AG04450 (cell line): ENCODE results near the gene OOSP4A. TPM values are rescaled to one million over a fixed set of nuclear protein-coding genes. Genes with fewer than 3 reads are reported as not detected.

Source experiments
- CTCF ChIA-PET: fragments of 300-600, 350-600 bp; formaldehyde crosslinking; extraction: SDS; loops from one replicate; lab custom pipeline; 2022; ENCODE audit warnings: antibody characterized with exemption, inconsistent platforms; lab: Charles Lee
- POLR2A ChIA-PET: fragments of 350-600 bp; formaldehyde crosslinking; extraction: SDS; loops from one replicate; lab custom pipeline; 2021; ENCODE audit warnings: antibody characterized with exemption, inconsistent platforms; lab: Yijun Ruan, JAX
- DNase-seq: peaks from one replicate; pipeline ENCODE4 v3.0.0-alpha.2; 2011; ENCODE audit warnings: low read depth, low spot score
- H3K27ac ChIP-seq: one replicate; pipeline ENCODE4 v1.5.1; 2012; ENCODE audit warnings: low read depth, low read length, control low read depth
- H3K27me3 ChIP-seq: one replicate; pipeline ENCODE4 v1.6.0; 2012; ENCODE audit warnings: low read length; ENCODE audit not compliant: control insufficient read depth, insufficient read depth
- H3K4me3 ChIP-seq: 2 replicates; pipeline ENCODE4 v1.5.1; 2011; ENCODE audit warnings: mild to moderate bottlenecking, low read depth, low read length, control low read depth
- H3K9me3 ChIP-seq: 2 replicates; pipeline ENCODE4 v1.5.1; 2012; ENCODE audit warnings: low read length; ENCODE audit not compliant: control insufficient read depth, insufficient read depth
- polyA plus RNA-seq: library from polyadenylated mRNA; depleted of rRNA; stranded (reverse); fragments of >200 nt; gene quantifications from 2 replicates; pipeline ENCODE4 v1.2.3, GENCODE V29; 2011
- TF ChIP-seq, protein P1 (sequence below): IDR thresholded peaks from 2 replicates; pipeline ENCODE4 v1.5.1; 2011; ENCODE audit warnings: low read depth, low read length, control low read depth, inconsistent platforms

OOSP4A gene
- polyA plus RNA-seq, 1 experiment: not detected

DNA sequence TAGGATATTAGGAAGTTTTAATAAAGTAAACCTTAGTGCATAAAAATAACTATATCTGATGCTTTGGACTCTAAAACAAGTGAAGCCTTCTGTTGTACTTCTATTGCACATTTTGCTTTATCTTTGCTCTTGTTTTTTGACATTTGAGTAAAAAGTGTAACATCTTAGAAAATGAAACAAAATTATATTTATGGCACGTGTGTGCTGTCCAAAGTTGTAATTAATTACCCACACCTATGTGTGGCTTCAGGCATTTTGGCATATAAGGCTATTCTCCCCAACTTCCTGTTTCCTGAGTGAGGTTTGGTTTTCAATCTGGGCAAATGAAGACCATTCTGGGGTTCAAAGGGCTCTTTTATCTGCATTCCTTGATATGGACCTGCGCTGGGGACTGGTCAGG, 25.7 kb upstream of the OOSP4A start, which contains the start of gene OOSP1:
TSS of gene OOSP1 (plus strand) at position 301 of the 400 bp plus-strand sequence. CDS start at position 324, 23 bp downstream.
- ChIA-PET POLR2A (no interaction called here), CTCF (no interaction called here)
- H3K27me3 ChIP-seq: no peaks in the 10 kb centered on the region
- H3K27ac ChIP-seq: no peak within 1 kb of the TSS
- TF ChIP-seq, protein P1, sequence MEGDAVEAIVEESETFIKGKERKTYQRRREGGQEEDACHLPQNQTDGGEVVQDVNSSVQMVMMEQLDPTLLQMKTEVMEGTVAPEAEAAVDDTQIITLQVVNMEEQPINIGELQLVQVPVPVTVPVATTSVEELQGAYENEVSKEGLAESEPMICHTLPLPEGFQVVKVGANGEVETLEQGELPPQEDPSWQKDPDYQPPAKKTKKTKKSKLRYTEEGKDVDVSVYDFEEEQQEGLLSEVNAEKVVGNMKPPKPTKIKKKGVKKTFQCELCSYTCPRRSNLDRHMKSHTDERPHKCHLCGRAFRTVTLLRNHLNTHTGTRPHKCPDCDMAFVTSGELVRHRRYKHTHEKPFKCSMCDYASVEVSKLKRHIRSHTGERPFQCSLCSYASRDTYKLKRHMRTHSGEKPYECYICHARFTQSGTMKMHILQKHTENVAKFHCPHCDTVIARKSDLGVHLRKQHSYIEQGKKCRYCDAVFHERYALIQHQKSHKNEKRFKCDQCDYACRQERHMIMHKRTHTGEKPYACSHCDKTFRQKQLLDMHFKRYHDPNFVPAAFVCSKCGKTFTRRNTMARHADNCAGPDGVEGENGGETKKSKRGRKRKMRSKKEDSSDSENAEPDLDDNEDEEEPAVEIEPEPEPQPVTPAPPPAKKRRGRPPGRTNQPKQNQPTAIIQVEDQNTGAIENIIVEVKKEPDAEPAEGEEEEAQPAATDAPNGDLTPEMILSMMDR: no peak
- peaks cover 6% of the 10 kb centered on the region; the same call in 1 of the 2 replicates for H3K9me3 ChIP-seq
- DNase-seq: no peak
- no peak within 1 kb of the TSS for H3K4me3 ChIP-seq

DNA sequence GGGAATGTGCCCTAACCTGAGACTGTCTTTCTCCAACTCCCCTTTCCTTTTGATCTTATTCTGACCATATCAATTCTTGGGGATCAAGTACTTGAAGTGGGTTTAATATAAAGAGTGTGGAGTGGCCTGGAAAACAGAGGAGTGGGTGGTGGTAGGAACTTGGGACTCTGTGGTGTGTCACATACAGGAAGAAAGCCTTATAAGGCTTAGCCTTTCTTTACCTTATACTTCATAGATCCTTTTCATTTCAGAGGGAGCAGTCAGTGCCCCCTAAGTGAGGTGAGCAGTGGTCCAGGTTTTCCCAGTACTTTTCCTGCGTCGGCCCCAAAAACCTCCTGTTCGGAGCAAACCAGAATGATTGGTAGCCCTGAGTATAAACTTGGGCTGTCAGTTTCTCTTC, 25.1 kb upstream of the OOSP4A start:
- POLR2A ChIA-PET: no interaction called here
- no peak overlapping the region for H3K27ac ChIP-seq
- DNase-seq: no peak
- no peak overlapping the region for H3K4me3 ChIP-seq
- CTCF ChIA-PET: no interaction called here
- TF ChIP-seq, protein P1: no peak
- H3K9me3 ChIP-seq: peaks cover 6% of the 10 kb centered on the region; the same call in 1 of the 2 replicates
- no peaks in the 10 kb centered on the region for H3K27me3 ChIP-seq

DNA sequence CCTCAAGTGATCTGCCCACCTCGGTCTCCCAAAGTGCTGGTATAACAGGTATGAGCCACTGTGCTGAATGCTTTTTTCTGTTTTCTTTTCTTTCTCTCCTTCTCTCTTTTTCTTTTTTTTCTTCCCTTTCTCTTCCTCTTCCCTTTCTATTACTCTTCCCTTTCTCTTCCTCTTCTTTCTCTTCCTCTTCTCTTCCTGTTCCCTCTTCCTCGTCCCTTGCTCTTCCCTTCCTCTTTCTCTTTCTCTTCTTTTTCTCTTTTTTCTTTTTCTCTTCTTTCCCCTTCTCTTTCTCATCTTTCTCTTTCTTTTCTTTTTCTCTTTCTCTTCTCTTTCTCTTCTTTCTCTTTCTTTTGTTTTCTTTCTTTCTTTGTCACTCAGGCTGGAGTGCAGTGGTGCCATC, 24.4 kb upstream of the OOSP4A start:
- Histone ChIP-seq H3K4me3 (no peak overlapping the region), H3K9me3 (peaks cover 9% of the 10 kb centered on the region; the same call in 1 of the 2 replicates), H3K27me3 (no peaks in the 10 kb centered on the region), H3K27ac (no peak overlapping the region)
- CTCF ChIA-PET: no interaction called here
- TF ChIP-seq, protein P1: no peak
- POLR2A ChIA-PET: no interaction called here
- no peak for DNase-seq

DNA sequence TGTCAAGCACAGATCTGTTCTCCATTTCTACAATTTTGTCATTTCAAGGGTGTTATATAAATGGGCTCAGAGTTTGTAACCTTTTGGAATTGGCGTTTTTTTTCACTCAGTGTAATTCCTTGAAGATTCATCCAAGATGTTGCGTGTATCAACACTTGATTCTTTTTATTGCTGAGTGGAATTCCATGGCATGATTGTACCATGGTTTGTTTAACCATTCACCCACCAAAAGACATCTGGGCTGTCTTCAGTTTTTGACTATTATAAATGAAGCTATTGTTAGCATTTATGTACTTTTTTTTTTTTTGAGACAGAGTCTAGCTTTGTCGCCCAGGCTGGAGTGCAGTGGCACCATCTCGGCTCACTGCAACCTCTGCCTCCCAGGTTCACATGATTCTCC, 22.7 kb upstream of the OOSP4A start:
- Histone ChIP-seq H3K27ac (no peak overlapping the region), H3K9me3 (peaks cover 13% of the 10 kb centered on the region; the same call in 1 of the 2 replicates), H3K27me3 (no peaks in the 10 kb centered on the region), H3K4me3 (no peak overlapping the region)
- no peak for DNase-seq
- CTCF ChIA-PET: no interaction called here
- POLR2A ChIA-PET: no interaction called here
- TF ChIP-seq, protein P1: no peak

DNA sequence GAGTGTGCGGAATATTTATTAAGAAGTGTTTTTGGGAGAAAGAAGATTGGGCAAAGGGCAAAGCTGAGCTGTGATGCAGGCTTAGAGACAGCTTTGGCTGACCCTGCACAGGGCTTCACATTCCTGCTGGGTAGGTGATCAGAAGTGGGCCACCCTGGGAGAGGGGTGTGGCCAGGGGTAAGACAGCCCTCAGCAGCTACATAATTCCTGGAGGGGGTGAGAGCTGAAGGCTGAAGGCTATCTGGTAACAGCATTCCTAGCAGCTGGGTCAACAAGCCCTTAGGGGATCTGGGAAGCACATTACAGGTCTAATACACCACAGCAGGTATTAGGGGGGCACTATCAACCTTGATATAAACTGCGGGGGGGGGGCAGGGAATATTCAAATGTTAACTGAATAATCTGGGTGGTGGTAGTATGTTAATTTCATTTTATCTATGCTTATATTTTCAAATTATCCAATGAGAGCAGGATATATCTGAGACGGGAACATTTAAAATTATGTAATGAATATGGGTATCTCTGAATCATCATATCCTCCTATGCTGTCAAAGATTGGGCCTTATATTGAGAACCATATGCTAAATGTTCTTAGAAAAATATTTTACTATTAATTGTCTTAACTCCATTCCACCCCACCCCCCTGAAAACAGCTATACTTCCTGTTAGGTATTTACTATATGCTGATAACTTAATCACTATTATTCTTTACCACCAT, 19.7 kb upstream of the OOSP4A start:
- H3K4me3 ChIP-seq: no peak overlapping the region
- no peak overlapping the region for H3K27ac ChIP-seq
- POLR2A ChIA-PET: no interaction called here
- peaks cover 7% of the 10 kb centered on the region; the same call in 1 of the 2 replicates for H3K9me3 ChIP-seq
- TF ChIP-seq, protein P1: no peak
- no peak for DNase-seq
- no peaks in the 10 kb centered on the region for H3K27me3 ChIP-seq
- CTCF ChIA-PET: no interaction called here
